Ammon's horn (tissue), 1 donor: ENCODE measurements around the gene PRELID1.
"Not testable (repeated sequence)": the region's sequence is repeated elsewhere in the genome, so short reads cannot be mapped to it uniquely, and the experiment has no call there.

ENCODE experiments used
- DNase-seq: peaks from one replicate; pipeline ENCODE4 v3.0.0-alpha.2; 2016; ENCODE audit warnings: low spot score

Gene PRELID1

GRCh38 chr5:177303121-177303924 is at the start of gene PRELID1, which contains the start of gene RAB24:
Gene PRELID1 (plus strand): TSS chr5:177303799. CDS start chr5:177303986, 187 bp downstream.
Gene RAB24 (minus strand): TSS chr5:177303719. CDS start chr5:177303288, 431 bp downstream.
- DNase-seq = peak; percentile 92

- no peak for DNase-seq
Measured at GRCh38 chr5:177256296-177256695, 47.3 kb upstream of the PRELID1 start.

- not testable (repeated sequence) for DNase-seq
Measured at GRCh38 chr5:177258711-177259110, 44.9 kb upstream of the PRELID1 start.

- no peak for DNase-seq
Measured at GRCh38 chr5:177260961-177261360, 42.6 kb upstream of the PRELID1 start.

GRCh38 chr5:177261510-177261909 is 42.1 kb upstream of the PRELID1 start:
- no peak for DNase-seq

GRCh38 chr5:177264178-177264577 is 39.4 kb upstream of the PRELID1 start:
- DNase-seq = no peak

GRCh38 chr5:177265395-177265794 is 38.2 kb upstream of the PRELID1 start:
- no peak for DNase-seq

- DNase-seq = no peak
Measured at GRCh38 chr5:177269232-177269895, 34.2 kb upstream of the PRELID1 start.

GRCh38 chr5:177269976-177270375 is 33.6 kb upstream of the PRELID1 start:
- no peak for DNase-seq

GRCh38 chr5:177270653-177271052 is 32.9 kb upstream of the PRELID1 start:
- no peak for DNase-seq

- DNase-seq = no peak
Measured at GRCh38 chr5:177271113-177271512, 32.5 kb upstream of the PRELID1 start.

GRCh38 chr5:177275883-177276282 is 27.7 kb upstream of the PRELID1 start:
- DNase-seq = no peak

- DNase-seq = no peak
Measured at GRCh38 chr5:177276886-177277285, 26.7 kb upstream of the PRELID1 start.

GRCh38 chr5:177288191-177288590 is 15.4 kb upstream of the PRELID1 start:
- no peak for DNase-seq

GRCh38 chr5:177290816-177291596 is 12.6 kb upstream of the PRELID1 start:
- DNase-seq = no peak

GRCh38 chr5:177291735-177292134 is 11.9 kb upstream of the PRELID1 start:
- no peak for DNase-seq

- no peak for DNase-seq
Measured at GRCh38 chr5:177293819-177294581, 9.6 kb upstream of the PRELID1 start.

GRCh38 chr5:177294632-177295031 is 9.0 kb upstream of the PRELID1 start:
- no peak for DNase-seq

- no peak for DNase-seq
Measured at GRCh38 chr5:177295924-177296323, 7.7 kb upstream of the PRELID1 start.

- DNase-seq = no peak
Measured at GRCh38 chr5:177296581-177296980, 7.0 kb upstream of the PRELID1 start.

- no peak for DNase-seq
Measured at GRCh38 chr5:177297922-177298321, 5.7 kb upstream of the PRELID1 start.

- DNase-seq = no peak
Measured at GRCh38 chr5:177299697-177300096, 3.9 kb upstream of the PRELID1 start.
